ENCODE results near the gene CHMP5. TPM values are rescaled to one million over a fixed set of nuclear protein-coding genes. Genes with fewer than 3 reads are reported as not detected.

CHMP5 gene
- polyA plus RNA-seq, 1 donor from 2014 or later: 286 TPM

DNA sequence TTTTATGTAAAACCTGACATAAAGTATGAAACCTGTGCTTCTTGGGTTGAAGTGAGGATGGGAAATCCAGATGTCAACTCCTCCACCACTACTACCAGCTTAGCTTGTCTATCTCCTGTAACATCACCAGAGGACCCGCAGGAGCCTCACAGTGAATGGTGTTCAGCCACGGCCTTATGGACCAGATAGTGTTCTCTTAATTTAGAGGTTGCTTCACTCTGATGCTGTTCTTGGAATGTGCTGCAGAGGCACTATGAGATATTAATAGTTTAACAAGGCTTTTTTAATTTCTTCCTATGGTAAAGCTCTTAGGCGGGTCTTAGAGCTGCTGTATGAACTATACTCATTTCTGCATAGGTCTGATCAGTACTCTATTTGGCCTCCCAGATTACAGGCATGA is 53.4 kb downstream of the CHMP5 start:
- no peak overlapping the region for H2AFZ ChIP-seq (ENCODE audit: low read depth, low read length)
- no peaks in the 10 kb centered on the region for H4K20me1 ChIP-seq (ENCODE audit: insufficient read depth)
- peaks cover 4% of the 10 kb centered on the region for H3K36me3 ChIP-seq (ENCODE audit: insufficient read depth, low read length)
- H3K27ac ChIP-seq (ENCODE audit: low read length): no peak overlapping the region
- no peak overlapping the region for H3K9ac ChIP-seq (ENCODE audit: low read length)
- H3K4me2 ChIP-seq (ENCODE audit: low read length): no peak overlapping the region
- H3F3A ChIP-seq (ENCODE audit: insufficient read depth, low read length, poor library complexity, severe bottlenecking): no peaks in the 10 kb centered on the region
- no peaks in the 10 kb centered on the region for H3K27me3 ChIP-seq (ENCODE audit: insufficient read depth, low read depth, low read length)
- no peaks in the 10 kb centered on the region for H3K9me3 ChIP-seq (ENCODE audit: low read length)
- no peak overlapping the region for H3K4me3 ChIP-seq (ENCODE audit: low read length)
- no peaks in the 10 kb centered on the region for H3K79me2 ChIP-seq (replicated peaks; ENCODE audit: insufficient read depth, low read length)
- TF ChIP-seq EZH2 (IDR thresholded peaks at IDR 0.05; ENCODE audit: borderline replicate concordance, insufficient read depth, low read length, poor library complexity, severe bottlenecking): no peak
- TF ChIP-seq SMC3 (conservative IDR thresholded peaks at IDR 0.05; ENCODE audit: poor library complexity): no peak
- no peak for TF ChIP-seq EP300 (conservative IDR thresholded peaks at IDR 0.05; ENCODE audit: poor library complexity, severe bottlenecking)
- TF ChIP-seq MXI1 (conservative IDR thresholded peaks at IDR 0.05; ENCODE audit: poor library complexity, severe bottlenecking): no peak
- TF ChIP-seq, protein P1, sequence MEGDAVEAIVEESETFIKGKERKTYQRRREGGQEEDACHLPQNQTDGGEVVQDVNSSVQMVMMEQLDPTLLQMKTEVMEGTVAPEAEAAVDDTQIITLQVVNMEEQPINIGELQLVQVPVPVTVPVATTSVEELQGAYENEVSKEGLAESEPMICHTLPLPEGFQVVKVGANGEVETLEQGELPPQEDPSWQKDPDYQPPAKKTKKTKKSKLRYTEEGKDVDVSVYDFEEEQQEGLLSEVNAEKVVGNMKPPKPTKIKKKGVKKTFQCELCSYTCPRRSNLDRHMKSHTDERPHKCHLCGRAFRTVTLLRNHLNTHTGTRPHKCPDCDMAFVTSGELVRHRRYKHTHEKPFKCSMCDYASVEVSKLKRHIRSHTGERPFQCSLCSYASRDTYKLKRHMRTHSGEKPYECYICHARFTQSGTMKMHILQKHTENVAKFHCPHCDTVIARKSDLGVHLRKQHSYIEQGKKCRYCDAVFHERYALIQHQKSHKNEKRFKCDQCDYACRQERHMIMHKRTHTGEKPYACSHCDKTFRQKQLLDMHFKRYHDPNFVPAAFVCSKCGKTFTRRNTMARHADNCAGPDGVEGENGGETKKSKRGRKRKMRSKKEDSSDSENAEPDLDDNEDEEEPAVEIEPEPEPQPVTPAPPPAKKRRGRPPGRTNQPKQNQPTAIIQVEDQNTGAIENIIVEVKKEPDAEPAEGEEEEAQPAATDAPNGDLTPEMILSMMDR (IDR thresholded peaks at IDR 0.05; ENCODE audit: poor library complexity, severe bottlenecking): no peak
- TF ChIP-seq RAD21 (conservative IDR thresholded peaks at IDR 0.05): no peak
- no peak for TF ChIP-seq TAF1 (IDR thresholded peaks at IDR 0.05; ENCODE audit: low read depth)
- H3K9me2 ChIP-seq (ENCODE audit: insufficient read depth, low read length): no peaks in the 10 kb centered on the region

DNA sequence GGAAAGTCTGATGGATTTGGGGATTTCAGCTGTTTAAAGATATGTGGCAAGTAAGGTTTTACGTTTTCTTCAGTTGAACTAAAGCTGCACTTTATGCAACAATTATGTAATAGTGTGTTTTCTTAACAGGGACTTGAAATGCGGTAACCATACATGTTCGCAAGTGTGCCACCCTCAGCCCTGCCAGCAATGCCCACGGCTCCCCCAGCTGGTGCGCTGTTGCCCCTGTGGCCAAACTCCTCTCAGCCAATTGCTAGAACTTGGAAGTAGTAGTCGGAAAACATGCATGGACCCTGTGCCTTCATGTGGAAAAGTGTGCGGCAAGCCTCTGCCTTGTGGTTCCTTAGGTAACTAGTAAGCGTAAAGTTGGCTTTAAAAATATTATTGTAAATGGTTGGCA is 53.9 kb downstream of the CHMP5 start:
- Histone ChIP-seq H3K4me2 (ENCODE audit: low read length) (no peak overlapping the region), H3K9me2 (ENCODE audit: insufficient read depth, low read length) (no peaks in the 10 kb centered on the region), H3K9ac (ENCODE audit: low read length) (no peak overlapping the region), H3K9me3 (ENCODE audit: low read length) (no peaks in the 10 kb centered on the region), H4K20me1 (ENCODE audit: insufficient read depth) (no peaks in the 10 kb centered on the region), H3K27ac (ENCODE audit: low read length) (no peak overlapping the region), H2AFZ (ENCODE audit: low read depth, low read length) (no peak overlapping the region), H3K4me3 (ENCODE audit: low read length) (no peak overlapping the region), H3K27me3 (ENCODE audit: insufficient read depth, low read depth, low read length) (no peaks in the 10 kb centered on the region), H3K79me2 (replicated peaks; ENCODE audit: insufficient read depth, low read length) (no peaks in the 10 kb centered on the region), H3F3A (ENCODE audit: insufficient read depth, low read length, poor library complexity, severe bottlenecking) (no peaks in the 10 kb centered on the region), H3K36me3 (ENCODE audit: insufficient read depth, low read length) (peaks cover 4% of the 10 kb centered on the region)
- TF ChIP-seq TAF1 (IDR thresholded peaks at IDR 0.05; ENCODE audit: low read depth) (no peak), POLR2AphosphoS5 (IDR thresholded peaks at IDR 0.05) (no peak), SMC3 (conservative IDR thresholded peaks at IDR 0.05; ENCODE audit: poor library complexity) (no peak), RAD21 (conservative IDR thresholded peaks at IDR 0.05) (no peak), MXI1 (conservative IDR thresholded peaks at IDR 0.05; ENCODE audit: poor library complexity, severe bottlenecking) (no peak), EP300 (conservative IDR thresholded peaks at IDR 0.05; ENCODE audit: poor library complexity, severe bottlenecking) (no peak), EZH2 (IDR thresholded peaks at IDR 0.05; ENCODE audit: borderline replicate concordance, insufficient read depth, low read length, poor library complexity, severe bottlenecking) (no peak)
- TF ChIP-seq, protein P1 (IDR thresholded peaks at IDR 0.05; ENCODE audit: poor library complexity, severe bottlenecking): no peak
- TF ChIP-seq, protein P2, sequence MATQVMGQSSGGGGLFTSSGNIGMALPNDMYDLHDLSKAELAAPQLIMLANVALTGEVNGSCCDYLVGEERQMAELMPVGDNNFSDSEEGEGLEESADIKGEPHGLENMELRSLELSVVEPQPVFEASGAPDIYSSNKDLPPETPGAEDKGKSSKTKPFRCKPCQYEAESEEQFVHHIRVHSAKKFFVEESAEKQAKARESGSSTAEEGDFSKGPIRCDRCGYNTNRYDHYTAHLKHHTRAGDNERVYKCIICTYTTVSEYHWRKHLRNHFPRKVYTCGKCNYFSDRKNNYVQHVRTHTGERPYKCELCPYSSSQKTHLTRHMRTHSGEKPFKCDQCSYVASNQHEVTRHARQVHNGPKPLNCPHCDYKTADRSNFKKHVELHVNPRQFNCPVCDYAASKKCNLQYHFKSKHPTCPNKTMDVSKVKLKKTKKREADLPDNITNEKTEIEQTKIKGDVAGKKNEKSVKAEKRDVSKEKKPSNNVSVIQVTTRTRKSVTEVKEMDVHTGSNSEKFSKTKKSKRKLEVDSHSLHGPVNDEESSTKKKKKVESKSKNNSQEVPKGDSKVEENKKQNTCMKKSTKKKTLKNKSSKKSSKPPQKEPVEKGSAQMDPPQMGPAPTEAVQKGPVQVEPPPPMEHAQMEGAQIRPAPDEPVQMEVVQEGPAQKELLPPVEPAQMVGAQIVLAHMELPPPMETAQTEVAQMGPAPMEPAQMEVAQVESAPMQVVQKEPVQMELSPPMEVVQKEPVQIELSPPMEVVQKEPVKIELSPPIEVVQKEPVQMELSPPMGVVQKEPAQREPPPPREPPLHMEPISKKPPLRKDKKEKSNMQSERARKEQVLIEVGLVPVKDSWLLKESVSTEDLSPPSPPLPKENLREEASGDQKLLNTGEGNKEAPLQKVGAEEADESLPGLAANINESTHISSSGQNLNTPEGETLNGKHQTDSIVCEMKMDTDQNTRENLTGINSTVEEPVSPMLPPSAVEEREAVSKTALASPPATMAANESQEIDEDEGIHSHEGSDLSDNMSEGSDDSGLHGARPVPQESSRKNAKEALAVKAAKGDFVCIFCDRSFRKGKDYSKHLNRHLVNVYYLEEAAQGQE (IDR thresholded peaks at IDR 0.05; ENCODE audit: borderline replicate concordance): no peak
